ENCODE data around the gene MAST4.

GRCh38 chr5:66826696-66827095 is 230.5 kb downstream of the MAST4 start:
- TF ChIP-seq EZH2 (IDR thresholded peaks at IDR 0.05) (no peak), CTCF (IDR thresholded peaks at IDR 0.05) (no peak), EZH2phosphoT487 (IDR thresholded peaks at IDR 0.05) (no peak)

All from neural progenitor cell (in vitro differentiated cells).